BE2C (cell line): Measurements from ENCODE around the gene ICE1.
"Not testable (repeated sequence)": the region's sequence is repeated elsewhere in the genome, so short reads cannot be mapped to it uniquely, and the experiment has no call there.

Experiments
- DNase-seq: peaks from one replicate; pipeline ENCODE4 v3.0.0-alpha.2; 2020
- H3K27me3 ChIP-seq: fragments of 250-450 bp; sonication (Bioruptor Pico); 2 replicates; pipeline ENCODE4 v1.5.1; 2020; ENCODE audit warnings: mild to moderate bottlenecking
- H3K36me3 ChIP-seq: fragments of 250-450 bp; sonication (Bioruptor Pico); 2 replicates; pipeline ENCODE4 v1.5.1; 2020; ENCODE audit warnings: mild to moderate bottlenecking
- H3K4me1 ChIP-seq: fragments of 250-450 bp; sonication (Bioruptor Pico); 2 replicates; pipeline ENCODE4 v1.5.1; 2020
- H3K4me3 ChIP-seq: 2 replicates; pipeline ENCODE4 v1.5.1; 2011; ENCODE audit warnings: low read depth, low read length
- H3K9me3 ChIP-seq: fragments of 250-450 bp; sonication (Bioruptor Pico); 2 replicates; pipeline ENCODE4 v1.5.1; 2020
- CTCF ChIP-seq: IDR thresholded peaks from 2 replicates; pipeline ENCODE4 v1.5.1; 2012; ENCODE audit warnings: mild to moderate bottlenecking, low read depth, low read length

Gene ICE1

GRCh38 chr5:5386329-5386728, 36.1 kb upstream of the ICE1 start:
- DNase-seq = no peak
- Histone ChIP-seq H3K27me3 (no peaks in the 10 kb centered on the region), H3K9me3 (no peaks in the 10 kb centered on the region), H3K4me1 (peaks cover 6% of the 10 kb centered on the region; the same call in 1 of the 2 replicates), H3K4me3 (no peak overlapping the region), H3K36me3 (no peaks in the 10 kb centered on the region)
- TF ChIP-seq CTCF = no peak

GRCh38 chr5:5387192-5387591, 35.3 kb upstream of the ICE1 start:
- H3K9me3 ChIP-seq = no peaks in the 10 kb centered on the region
- TF ChIP-seq CTCF = no peak
- H3K4me3 ChIP-seq = no peak overlapping the region
- H3K4me1 ChIP-seq = peaks cover 6% of the 10 kb centered on the region; the same call in 1 of the 2 replicates
- no peaks in the 10 kb centered on the region for H3K27me3 ChIP-seq
- no peaks in the 10 kb centered on the region for H3K36me3 ChIP-seq
- DNase-seq = no peak

DNA sequence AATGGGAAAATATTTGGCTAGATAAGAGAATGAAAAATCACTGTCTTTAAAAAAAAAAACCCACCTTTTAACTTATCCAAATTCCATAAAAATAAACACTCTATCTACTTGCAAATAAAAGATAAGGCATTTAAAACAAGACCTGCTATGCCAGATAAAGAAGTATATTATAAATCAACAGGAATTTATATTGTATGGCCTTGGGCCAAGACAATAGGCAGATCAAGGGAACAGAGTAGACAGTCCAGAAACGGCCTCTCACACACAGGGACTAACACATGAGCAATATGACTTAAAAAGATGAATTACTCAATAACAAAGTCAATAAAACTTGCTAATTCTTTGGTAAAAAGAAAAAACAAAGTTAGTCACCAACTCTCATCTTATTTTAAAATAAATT, 34.7 kb upstream of the ICE1 start:
- Histone ChIP-seq H3K36me3 (no peaks in the 10 kb centered on the region), H3K27me3 (no peaks in the 10 kb centered on the region), H3K4me3 (no peak overlapping the region), H3K4me1 (peaks cover 6% of the 10 kb centered on the region; the same call in 1 of the 2 replicates), H3K9me3 (no peaks in the 10 kb centered on the region)
- no peak for DNase-seq
- TF ChIP-seq CTCF = no peak

GRCh38 chr5:5390121-5390869, 32.2 kb upstream of the ICE1 start:
- not testable (repeated sequence) for H3K4me3 ChIP-seq, H3K4me1 ChIP-seq, H3K9me3 ChIP-seq, DNase-seq, H3K27me3 ChIP-seq, H3K36me3 ChIP-seq

- not testable (repeated sequence) for H3K4me1 ChIP-seq, H3K9me3 ChIP-seq, H3K36me3 ChIP-seq, H3K27me3 ChIP-seq, H3K4me3 ChIP-seq, DNase-seq
Measured at GRCh38 chr5:5392504-5392903, 30.0 kb upstream of the ICE1 start.

DNA sequence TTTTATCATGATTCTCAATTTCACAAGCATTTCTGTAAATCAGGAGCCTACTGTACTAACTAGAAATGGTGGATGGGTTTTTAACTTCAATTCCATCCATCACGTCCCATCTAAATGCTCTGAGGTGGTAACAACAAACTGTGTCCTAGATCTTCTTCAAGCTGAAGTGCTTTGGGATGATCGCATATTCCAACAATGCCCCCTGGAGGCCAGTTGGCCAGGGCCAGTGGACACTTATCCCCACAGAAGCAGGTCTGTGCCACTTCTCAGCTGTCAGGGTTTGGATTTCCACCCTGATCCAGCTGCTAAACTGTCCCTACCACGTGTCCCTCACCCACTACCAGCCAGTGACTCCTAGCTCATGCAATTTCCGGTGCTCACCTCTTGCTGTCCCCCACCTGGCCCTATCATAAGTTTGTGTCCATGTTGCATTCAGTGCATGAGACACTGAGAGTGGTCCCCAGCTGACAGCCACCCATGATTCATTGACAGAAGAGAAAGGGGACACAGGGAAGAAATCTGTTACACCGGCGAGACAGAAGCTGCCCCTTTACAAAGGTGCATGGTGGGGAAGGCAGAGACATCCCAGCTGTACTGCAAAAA, 28.0 kb upstream of the ICE1 start:
- peak; percentile 86 for DNase-seq

GRCh38 chr5:5395093-5395492, 27.4 kb upstream of the ICE1 start:
- not testable (repeated sequence) for H3K27me3 ChIP-seq, DNase-seq, H3K4me1 ChIP-seq, H3K4me3 ChIP-seq, H3K36me3 ChIP-seq, H3K9me3 ChIP-seq

More for the DNA sequence above, 28.0 kb upstream of the ICE1 start:
- H3K9me3 ChIP-seq, H3K27me3 ChIP-seq, H3K4me3 ChIP-seq, H3K36me3 ChIP-seq, H3K4me1 ChIP-seq: not testable (repeated sequence)
- TF ChIP-seq CTCF = peak; percentile 75
